ENCODE data around the gene RBX1. TPM values are rescaled to one million over a fixed set of nuclear protein-coding genes. Genes with fewer than 3 reads are reported as not detected.
"Not testable (repeated sequence)": the region's sequence is repeated elsewhere in the genome, so short reads cannot be mapped to it uniquely, and the experiment has no call there.

The RBX1 gene
- total RNA-seq, 1 donor from 2014 or later = 58.5 TPM

- Mint-ChIP-seq H3K27ac (ENCODE audit: unreplicated experiment) (no peak overlapping the region), H3K36me3 (ENCODE audit: unreplicated experiment) (no peaks in the 10 kb centered on the region), H3K4me3 (ENCODE audit: unreplicated experiment) (no peak overlapping the region), H3K4me1 (ENCODE audit: unreplicated experiment) (no peaks in the 10 kb centered on the region), H3K27me3 (ENCODE audit: unreplicated experiment) (peaks cover 13% of the 10 kb centered on the region), H3K9me3 (ENCODE audit: unreplicated experiment) (peaks cover 6% of the 10 kb centered on the region)
- no peak for TF ChIP-seq CTCF (IDR thresholded peaks at IDR 0.05)
- no peak for DNase-seq (ENCODE audit: extremely low spot score, unreplicated experiment)
Observed at GRCh38 chr22:40997520-40997919, 46.3 kb downstream of the RBX1 start.

- Mint-ChIP-seq H3K36me3 (ENCODE audit: unreplicated experiment) (no peaks in the 10 kb centered on the region), H3K27me3 (ENCODE audit: unreplicated experiment) (no peaks in the 10 kb centered on the region), H3K4me1 (ENCODE audit: unreplicated experiment) (no peaks in the 10 kb centered on the region), H3K4me3 (ENCODE audit: unreplicated experiment) (no peak overlapping the region), H3K9me3 (ENCODE audit: unreplicated experiment) (peaks cover 6% of the 10 kb centered on the region), H3K27ac (ENCODE audit: unreplicated experiment) (no peak overlapping the region)
- DNase-seq (ENCODE audit: extremely low spot score, unreplicated experiment) = no peak
- TF ChIP-seq CTCF (IDR thresholded peaks at IDR 0.05) = no peak
Observed at GRCh38 chr22:41000040-41000565, 48.9 kb downstream of the RBX1 start.

- Mint-ChIP-seq H3K27me3 (ENCODE audit: unreplicated experiment) (peaks cover 2% of the 10 kb centered on the region), H3K4me3 (ENCODE audit: unreplicated experiment) (no peak overlapping the region), H3K36me3 (ENCODE audit: unreplicated experiment) (no peaks in the 10 kb centered on the region), H3K4me1 (ENCODE audit: unreplicated experiment) (no peaks in the 10 kb centered on the region), H3K27ac (ENCODE audit: unreplicated experiment) (no peak overlapping the region), H3K9me3 (ENCODE audit: unreplicated experiment) (peaks cover 6% of the 10 kb centered on the region)
- DNase-seq (ENCODE audit: extremely low spot score, unreplicated experiment) = no peak
- no peak for TF ChIP-seq CTCF (IDR thresholded peaks at IDR 0.05)
Observed at GRCh38 chr22:41000941-41001721, 50.0 kb downstream of the RBX1 start.

DNA sequence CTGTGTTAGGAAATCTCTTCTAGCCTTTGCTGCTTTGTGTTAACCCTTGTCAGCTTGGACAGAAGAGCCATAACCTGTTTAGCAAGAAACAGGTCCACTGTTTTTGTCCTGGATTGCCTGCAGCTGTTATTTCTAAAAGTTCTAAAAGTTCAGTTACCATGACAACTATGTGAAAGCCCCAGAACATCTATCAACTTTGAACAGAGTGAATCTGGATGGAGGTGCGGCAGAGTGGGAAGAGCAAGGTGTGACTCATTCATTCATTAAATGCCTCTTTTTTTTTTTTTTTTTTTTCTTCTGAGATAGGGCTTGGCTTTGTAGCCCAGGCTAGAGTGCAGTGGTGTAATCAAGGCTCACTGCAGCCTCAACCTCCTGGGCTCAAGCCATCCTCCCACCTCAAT, 50.5 kb downstream of the RBX1 start:
- no peaks in the 10 kb centered on the region for H3K36me3 Mint-ChIP-seq (ENCODE audit: unreplicated experiment)
- H3K4me1 Mint-ChIP-seq (ENCODE audit: unreplicated experiment) = no peaks in the 10 kb centered on the region
- peaks cover 2% of the 10 kb centered on the region for H3K27me3 Mint-ChIP-seq (ENCODE audit: unreplicated experiment)
- no peak overlapping the region for H3K27ac Mint-ChIP-seq (ENCODE audit: unreplicated experiment)
- H3K9me3 Mint-ChIP-seq (ENCODE audit: unreplicated experiment) = peaks cover 6% of the 10 kb centered on the region
- no peak overlapping the region for H3K4me3 Mint-ChIP-seq (ENCODE audit: unreplicated experiment)
- no peak for DNase-seq (ENCODE audit: extremely low spot score, unreplicated experiment)
- TF ChIP-seq CTCF (IDR thresholded peaks at IDR 0.05) = no peak

DNA sequence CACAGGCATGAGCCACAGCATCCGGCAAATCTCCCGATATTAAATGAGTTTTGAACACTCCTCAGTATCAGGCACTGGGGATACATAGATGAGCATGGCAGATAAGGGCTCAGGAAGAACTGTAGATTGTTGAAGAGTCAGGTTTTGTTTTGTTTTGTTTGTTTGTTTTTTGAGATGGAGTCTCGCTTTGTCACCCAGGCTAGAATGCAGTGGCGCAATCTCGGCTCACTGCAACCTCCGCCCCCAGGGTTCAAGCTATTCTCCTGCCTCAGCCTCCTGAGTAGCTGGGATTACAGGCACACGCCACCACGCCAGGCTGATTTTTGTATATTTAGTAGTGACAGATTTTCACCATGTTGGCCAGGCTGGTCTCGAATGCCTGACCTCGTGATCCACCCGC, 51.2 kb downstream of the RBX1 start:
- not testable (repeated sequence) for H3K27ac Mint-ChIP-seq (ENCODE audit: unreplicated experiment); H3K4me1 Mint-ChIP-seq (ENCODE audit: unreplicated experiment); DNase-seq (ENCODE audit: extremely low spot score, unreplicated experiment)

More for the DNA sequence above, 51.2 kb downstream of the RBX1 start:
- H3K36me3 Mint-ChIP-seq (ENCODE audit: unreplicated experiment); H3K27me3 Mint-ChIP-seq (ENCODE audit: unreplicated experiment); H3K9me3 Mint-ChIP-seq (ENCODE audit: unreplicated experiment); H3K4me3 Mint-ChIP-seq (ENCODE audit: unreplicated experiment): not testable (repeated sequence)
